Gastroesophageal sphincter (tissue), 4 donors: ENCODE data around the gene NAE1. TPM values are rescaled to one million over a fixed set of nuclear protein-coding genes. Genes with fewer than 3 reads are reported as not detected.

Experiments used
- ATAC-seq: fragments of 150-250 bp; one replicate; pipeline ENCODE4 v1.9.1; 2016; ENCODE audit warnings: mild to moderate bottlenecking, moderate library complexity
- H3K27ac ChIP-seq, 4 donors: fragments of 200-600 bp; sonication (generic) in 3 of 4; 1 replicate in 3 of 4; 2 replicates in 1 of 4; pipeline ENCODE4 v1.5.1; 2016 to 2019
- H3K27me3 ChIP-seq: fragments of 200-600 bp; sonication (generic); one replicate; pipeline ENCODE4 v1.5.1; 2019
- H3K36me3 ChIP-seq, 2 donors: fragments of 200-600 bp; sonication (generic); one replicate each; pipeline ENCODE4 v1.5.1; 2019; ENCODE audit warnings: control low read depth in 1 of 2
- H3K4me1 ChIP-seq, 3 donors: fragments of 200-600 bp; sonication (generic); 1 replicate in 2 of 3; 2 replicates in 1 of 3; pipeline ENCODE4 v1.5.1; 2016 to 2019; ENCODE audit warnings: control low read depth in 2 of 3
- H3K4me3 ChIP-seq, 2 donors: fragments of 200-600 bp; sonication (generic); one replicate each; pipeline ENCODE4 v1.5.1; 2019; ENCODE audit warnings: mild to moderate bottlenecking in 1 of 2, moderate library complexity in 1 of 2
- H3K9me3 ChIP-seq, 3 donors: fragments of 200-600 bp; sonication (generic); one replicate each; pipeline ENCODE4 v1.5.1; 2017 to 2019; ENCODE audit warnings: control low read depth in 2 of 3
- CTCF ChIP-seq, 4 experiments: fragments of 200-600 bp in 2 of 4; fragments of 450-650 bp in 2 of 4; sonication (generic) in 1 of 4; IDR thresholded peaks; one replicate each; pipeline ENCODE4 v1.5.1; 2017 to 2019; ENCODE audit warnings: antibody characterized with exemption in 4 of 4, mild to moderate bottlenecking in 2 of 4, moderate library complexity in 2 of 4
- EP300 ChIP-seq: sonication (generic); formaldehyde crosslinking; IDR thresholded peaks from one replicate; pipeline ENCODE4 v1.6.1; 2017; ENCODE audit warnings: antibody characterized with exemption, mild to moderate bottlenecking
- POLR2A ChIP-seq, 2 donors: fragments of 450-650 bp; IDR thresholded peaks; one replicate each; pipeline ENCODE4 v1.6.1; 2017; ENCODE audit warnings: antibody characterized with exemption in 2 of 2, mild to moderate bottlenecking in 2 of 2, moderate library complexity in 1 of 2
- POLR2AphosphoS5 ChIP-seq: sonication (generic); formaldehyde crosslinking; IDR thresholded peaks from one replicate; pipeline ENCODE4 v1.6.1; 2017; ENCODE audit warnings: antibody characterized with exemption
- WGBS, 2 donors: methylation state at CpG; one replicate each; pipeline ENCODE4 v1.1.5; 2018; ENCODE audit warnings: low coverage in 1 of 2; 5-methylcytosine and 5-hydroxymethylcytosine counted together
- total RNA-seq, 4 donors: library from RNA; depleted of rRNA; stranded (reverse); fragments of >200 nt; gene quantifications; one replicate each; pipeline ENCODE4 v1.1.0, GENCODE V29; 2016

The NAE1 gene
- total RNA-seq, 4 donors from 2014 or later: 37.3 to 63.2 (median 52.4) TPM

- H3K27me3 ChIP-seq: no peaks in the 10 kb centered on the region
- 84 to 100% methylated on average over 1 to 4 of the region's 8 CpGs for WGBS, 2 donors
Measured at GRCh38 chr16:66862023-66862520, 31.3 kb upstream of the NAE1 start.

GRCh38 chr16:66859397-66860068, 28.8 kb upstream of the NAE1 start:
- H3K9me3 ChIP-seq: no peaks in the 10 kb centered on the region
- H3K36me3 ChIP-seq: no peaks in the 10 kb centered on the region
- H3K4me1 ChIP-seq: peaks cover 0 to 14% (median 4%) of the 10 kb centered on the region in 3 donors
- H3K27ac ChIP-seq: no peak overlapping the region
- no peak for TF ChIP-seq CTCF (IDR thresholded peaks at IDR 0.05)
- TF ChIP-seq POLR2A (IDR thresholded peaks at IDR 0.05): no peak
- TF ChIP-seq POLR2AphosphoS5: no peak
- no peak for TF ChIP-seq EP300
- ATAC-seq: no peak
- no peaks in the 10 kb centered on the region for H3K27me3 ChIP-seq
- H3K4me3 ChIP-seq: no peak overlapping the region
- 13% methylated on average over 1 of the region's 3 CpGs; no CpG with 5 or more reads in 1 of the 2 donors for WGBS, 2 donors

More at GRCh38 chr16:66862023-66862520, 31.3 kb upstream of the NAE1 start:
- TF ChIP-seq CTCF (IDR thresholded peaks at IDR 0.05) (no peak), EP300 (no peak)
- H3K4me3 ChIP-seq: no peak overlapping the region
- peaks cover 0 to 14% (median 4%) of the 10 kb centered on the region in 3 donors for H3K4me1 ChIP-seq
- H3K9me3 ChIP-seq: no peaks in the 10 kb centered on the region
- ATAC-seq: no peak
- no peak overlapping the region for H3K27ac ChIP-seq
- no peaks in the 10 kb centered on the region for H3K36me3 ChIP-seq

- 10% methylated on average over 3 of the region's 4 CpGs; no CpG with 5 or more reads in 1 of the 2 donors for WGBS, 2 donors
- H3K27me3 ChIP-seq: no peaks in the 10 kb centered on the region
- no peak for ATAC-seq
Measured at GRCh38 chr16:66858740-66859396, 28.1 kb upstream of the NAE1 start.

GRCh38 chr16:66857437-66857836, 26.7 kb upstream of the NAE1 start:
- no peak overlapping the region for H3K4me3 ChIP-seq
- TF ChIP-seq CTCF (IDR thresholded peaks at IDR 0.05) (no peak), POLR2AphosphoS5 (no peak), EP300 (no peak), POLR2A (IDR thresholded peaks at IDR 0.05) (no peak)
- peaks cover 0 to 14% (median 4%) of the 10 kb centered on the region in 3 donors for H3K4me1 ChIP-seq
- no peaks in the 10 kb centered on the region for H3K9me3 ChIP-seq
- 72 to 89% methylated on average over 5 to 6 of the region's 6 CpGs for WGBS, 2 donors
- H3K27me3 ChIP-seq: no peaks in the 10 kb centered on the region
- no peak for ATAC-seq
- no peaks in the 10 kb centered on the region for H3K36me3 ChIP-seq
- no peak overlapping the region for H3K27ac ChIP-seq

More at GRCh38 chr16:66858740-66859396, 28.1 kb upstream of the NAE1 start:
- TF ChIP-seq POLR2A (IDR thresholded peaks at IDR 0.05) (no peak), POLR2AphosphoS5 (no peak), EP300 (no peak), CTCF (IDR thresholded peaks at IDR 0.05) (no peak)
- Histone ChIP-seq H3K27ac (no peak overlapping the region), H3K4me1 (peaks cover 0 to 14% (median 4%) of the 10 kb centered on the region in 3 donors), H3K4me3 (no peak overlapping the region), H3K36me3 (no peaks in the 10 kb centered on the region), H3K9me3 (no peaks in the 10 kb centered on the region)

GRCh38 chr16:66856801-66857200, 26.0 kb upstream of the NAE1 start:
- Histone ChIP-seq H3K4me3 (no peak overlapping the region), H3K36me3 (no peaks in the 10 kb centered on the region), H3K9me3 (no peaks in the 10 kb centered on the region), H3K4me1 (peaks cover 0 to 14% (median 4%) of the 10 kb centered on the region in 3 donors), H3K27me3 (no peaks in the 10 kb centered on the region), H3K27ac (no peak overlapping the region)
- 100% methylated on average over 1 of the region's 2 CpGs; no CpG with 5 or more reads in 1 of the 2 donors for WGBS, 2 donors
- TF ChIP-seq POLR2A (IDR thresholded peaks at IDR 0.05): no peak
- no peak for TF ChIP-seq EP300
- no peak for TF ChIP-seq POLR2AphosphoS5
- no peak for TF ChIP-seq CTCF (IDR thresholded peaks at IDR 0.05)
- no peak for ATAC-seq
